Upper lobe of left lung (tissue), 6 donors: ENCODE data around the gene NR1H2. TPM values are rescaled to one million over a fixed set of nuclear protein-coding genes. Genes with fewer than 3 reads are reported as not detected.

ENCODE experiments used
- ATAC-seq, 2 donors: fragments of 200-7000 bp; cut with Tn5 transposase; one replicate each; pipeline ENCODE4 v1.9.1; 2022; ENCODE audit warnings: mild to moderate bottlenecking in 2 of 2, moderate library complexity in 2 of 2; ENCODE audit not compliant: low FRiP score in 2 of 2
- DNase-seq, 2 donors: peaks; one replicate each; pipeline ENCODE4 v3.0.0-alpha.2; 2019 to 2020
- H3K27ac ChIP-seq, 4 donors: fragments of 200-600 bp; sonication (generic); one replicate each; pipeline ENCODE4 v1.5.1; 2016 to 2019
- H3K27me3 ChIP-seq, 4 donors: fragments of 200-600 bp; sonication (generic); one replicate each; pipeline ENCODE4 v1.5.1; 2017 to 2019
- H3K36me3 ChIP-seq, 4 donors: fragments of 200-600 bp; sonication (generic); one replicate each; pipeline ENCODE4 v1.5.1; 2016 to 2019
- H3K4me1 ChIP-seq, 4 donors: fragments of 200-600 bp; sonication (generic); one replicate each; pipeline ENCODE4 v1.5.1; 2018 to 2019
- H3K4me3 ChIP-seq, 4 donors: fragments of 200-600 bp; sonication (generic); one replicate each; pipeline ENCODE4 v1.5.1; 2017 to 2019; ENCODE audit warnings: mild to moderate bottlenecking in 2 of 4, moderate library complexity in 1 of 4
- H3K9me3 ChIP-seq, 4 donors: fragments of 200-600 bp; sonication (generic); one replicate each; pipeline ENCODE4 v1.5.1; 2018 to 2019
- EP300 ChIP-seq, 4 donors: sonication (generic); formaldehyde crosslinking; IDR thresholded peaks; one replicate each; pipeline ENCODE4 v1.5.1; 2017; ENCODE audit warnings: antibody characterized with exemption in 4 of 4, control low read depth in 2 of 4
- POLR2A ChIP-seq, 4 donors: fragments of 450-650 bp; IDR thresholded peaks; one replicate each; pipeline ENCODE4 v1.5.1; 2016 to 2017; ENCODE audit warnings: antibody characterized with exemption in 4 of 4, mild to moderate bottlenecking in 2 of 4
- POLR2AphosphoS5 ChIP-seq, 2 donors: sonication (generic); formaldehyde crosslinking; IDR thresholded peaks; one replicate each; pipeline ENCODE4 v1.5.1; 2017; ENCODE audit warnings: antibody characterized with exemption in 2 of 2
- WGBS, 2 donors: methylation state at CpG; one replicate each; pipeline ENCODE4 v1.1.5; 2017 to 2018; 5-methylcytosine and 5-hydroxymethylcytosine counted together
- total RNA-seq, 6 donors: library from RNA; depleted of rRNA in 4 of 6; stranded (reverse); fragments of >200 nt in 4 of 6; gene quantifications; one replicate each; pipeline versions ENCODE4 v1.1.0 to v1.2.1, GENCODE V29; 2016 to 2021
- TF ChIP-seq, protein P1 (sequence below), 6 experiments: fragments of 450-650 bp in 4 of 6; fragments of 200-600 bp in 2 of 6; sonication (generic) in 2 of 6; IDR thresholded peaks; one replicate each; pipeline ENCODE4 v1.5.1; 2016 to 2019; ENCODE audit warnings: antibody characterized with exemption in 6 of 6
- donor health status: DM: no; HTN: no; CAD: no; lungs with moderate emphysema.
- donor health status: DM: no; HTN: yes; CAD: no; lungs with severe emphysema.

The NR1H2 gene
- total RNA-seq, 6 donors from 2014 or later, result 98.3 to 170 (median 123) TPM

DNA sequence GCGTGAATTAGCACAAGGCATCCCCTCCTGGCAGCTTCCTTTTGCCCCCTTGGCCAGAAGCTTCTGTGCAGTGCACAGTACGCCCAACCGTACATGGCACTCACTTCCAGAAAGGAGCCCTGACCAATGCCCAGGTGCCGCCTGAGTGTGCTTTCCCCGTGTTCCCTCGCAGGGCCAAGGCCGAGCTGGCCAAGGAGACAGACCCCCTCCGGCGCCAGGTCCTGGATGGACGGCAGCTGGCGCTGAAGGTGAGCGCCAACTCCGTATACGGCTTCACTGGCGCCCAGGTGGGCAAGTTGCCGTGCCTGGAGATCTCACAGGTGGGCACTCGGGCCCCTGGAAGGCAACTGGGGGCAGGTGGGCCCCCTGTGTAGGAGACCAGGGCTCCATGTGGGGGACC, 33.1 kb downstream of the NR1H2 start:
- WGBS, 2 donors, result 97% methylated on average over 17 of the region's 17 CpGs; no CpG with 5 or more reads in 1 of the 2 donors
- no peak for ATAC-seq
- no peaks in the 10 kb centered on the region for H3K27me3 ChIP-seq

DNA sequence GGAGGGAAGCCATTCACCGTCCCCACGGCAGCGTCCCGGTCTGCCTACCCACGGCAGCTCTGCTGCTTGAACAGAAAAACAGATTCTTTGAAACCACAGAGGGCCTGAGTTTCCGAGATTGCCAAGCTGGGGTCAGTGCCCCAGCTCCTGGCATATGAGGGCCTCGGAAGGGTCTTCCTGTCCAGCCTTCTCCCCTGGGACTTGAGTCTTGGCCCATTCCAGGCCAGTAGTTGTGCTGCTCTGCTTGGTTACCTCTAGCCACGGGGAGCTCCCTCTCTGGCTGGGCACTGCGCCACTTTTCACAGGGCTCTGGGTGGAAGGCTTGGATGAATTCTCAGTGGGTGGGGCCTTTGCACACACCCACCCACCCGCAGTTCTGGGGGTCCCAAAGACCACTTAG, 33.9 kb downstream of the NR1H2 start:
- H3K4me3 ChIP-seq, result no peak overlapping the region
- 92 to 93% methylated on average over 9 to 10 of the region's 10 CpGs for WGBS, 2 donors
- H3K27me3 ChIP-seq, result no peaks in the 10 kb centered on the region
- TF ChIP-seq POLR2A (IDR thresholded peaks at IDR 0.05), result no peak
- no peak for TF ChIP-seq EP300 (IDR thresholded peaks at IDR 0.05)
- TF ChIP-seq, protein P1, sequence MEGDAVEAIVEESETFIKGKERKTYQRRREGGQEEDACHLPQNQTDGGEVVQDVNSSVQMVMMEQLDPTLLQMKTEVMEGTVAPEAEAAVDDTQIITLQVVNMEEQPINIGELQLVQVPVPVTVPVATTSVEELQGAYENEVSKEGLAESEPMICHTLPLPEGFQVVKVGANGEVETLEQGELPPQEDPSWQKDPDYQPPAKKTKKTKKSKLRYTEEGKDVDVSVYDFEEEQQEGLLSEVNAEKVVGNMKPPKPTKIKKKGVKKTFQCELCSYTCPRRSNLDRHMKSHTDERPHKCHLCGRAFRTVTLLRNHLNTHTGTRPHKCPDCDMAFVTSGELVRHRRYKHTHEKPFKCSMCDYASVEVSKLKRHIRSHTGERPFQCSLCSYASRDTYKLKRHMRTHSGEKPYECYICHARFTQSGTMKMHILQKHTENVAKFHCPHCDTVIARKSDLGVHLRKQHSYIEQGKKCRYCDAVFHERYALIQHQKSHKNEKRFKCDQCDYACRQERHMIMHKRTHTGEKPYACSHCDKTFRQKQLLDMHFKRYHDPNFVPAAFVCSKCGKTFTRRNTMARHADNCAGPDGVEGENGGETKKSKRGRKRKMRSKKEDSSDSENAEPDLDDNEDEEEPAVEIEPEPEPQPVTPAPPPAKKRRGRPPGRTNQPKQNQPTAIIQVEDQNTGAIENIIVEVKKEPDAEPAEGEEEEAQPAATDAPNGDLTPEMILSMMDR (IDR thresholded peaks at IDR 0.05), result no peak
- no peak for TF ChIP-seq POLR2AphosphoS5 (IDR thresholded peaks at IDR 0.05)
- DNase-seq, result no peak
- no peak for ATAC-seq
- peaks cover 0 to 4% (median 1%) of the 10 kb centered on the region in 4 donors for H3K4me1 ChIP-seq
- H3K27ac ChIP-seq, result no peak overlapping the region
- no peaks in the 10 kb centered on the region for H3K9me3 ChIP-seq
- peaks cover 0 to 46% (median 27%) of the 10 kb centered on the region in 4 donors for H3K36me3 ChIP-seq

More for the DNA sequence above, 33.1 kb downstream of the NR1H2 start:
- Histone ChIP-seq H3K27ac (no peak overlapping the region), H3K4me1 (no peaks in the 10 kb centered on the region), H3K36me3 (peaks cover 0 to 46% (median 27%) of the 10 kb centered on the region in 4 donors), H3K4me3 (no peak overlapping the region), H3K9me3 (no peaks in the 10 kb centered on the region)
- peak in 1 of 2 donors; percentile 58 for DNase-seq
- TF ChIP-seq POLR2AphosphoS5 (IDR thresholded peaks at IDR 0.05) (no peak), POLR2A (IDR thresholded peaks at IDR 0.05) (no peak)
- TF ChIP-seq, protein P1 (IDR thresholded peaks at IDR 0.05), result no peak

DNA sequence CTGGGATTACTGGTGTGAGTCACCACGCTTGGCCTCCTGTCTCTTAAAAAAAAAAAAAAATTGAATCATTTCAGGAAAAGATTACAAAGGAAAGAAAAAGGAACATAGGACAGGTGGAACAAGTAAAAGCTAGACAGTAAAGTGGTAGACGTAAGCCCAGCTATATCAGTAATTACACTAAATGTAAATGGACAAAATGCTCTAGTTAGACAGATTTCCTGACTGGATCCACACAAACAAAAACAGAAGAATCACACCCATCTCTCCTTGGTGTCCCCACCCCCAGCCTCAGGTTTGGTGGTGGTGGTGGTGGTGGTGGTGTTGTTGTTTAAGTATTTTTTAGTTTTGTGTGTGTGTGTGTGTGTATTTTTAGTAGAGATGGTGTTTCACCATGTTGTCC, 36.2 kb downstream of the NR1H2 start:
- Histone ChIP-seq H3K4me1 (peaks cover 0 to 9% (median 5%) of the 10 kb centered on the region in 4 donors), H3K27ac (no peak overlapping the region), H3K9me3 (no peaks in the 10 kb centered on the region), H3K36me3 (peaks cover 0 to 25% (median 17%) of the 10 kb centered on the region in 4 donors), H3K27me3 (no peaks in the 10 kb centered on the region), H3K4me3 (no peak overlapping the region)
- 95 to 97% methylated on average over 2 of the region's 2 CpGs for WGBS, 2 donors
- TF ChIP-seq POLR2AphosphoS5 (IDR thresholded peaks at IDR 0.05) (no peak), POLR2A (IDR thresholded peaks at IDR 0.05) (no peak), EP300 (IDR thresholded peaks at IDR 0.05) (no peak)
- TF ChIP-seq, protein P1 (IDR thresholded peaks at IDR 0.05), result no peak
- DNase-seq (no peak), ATAC-seq (no peak)

DNA sequence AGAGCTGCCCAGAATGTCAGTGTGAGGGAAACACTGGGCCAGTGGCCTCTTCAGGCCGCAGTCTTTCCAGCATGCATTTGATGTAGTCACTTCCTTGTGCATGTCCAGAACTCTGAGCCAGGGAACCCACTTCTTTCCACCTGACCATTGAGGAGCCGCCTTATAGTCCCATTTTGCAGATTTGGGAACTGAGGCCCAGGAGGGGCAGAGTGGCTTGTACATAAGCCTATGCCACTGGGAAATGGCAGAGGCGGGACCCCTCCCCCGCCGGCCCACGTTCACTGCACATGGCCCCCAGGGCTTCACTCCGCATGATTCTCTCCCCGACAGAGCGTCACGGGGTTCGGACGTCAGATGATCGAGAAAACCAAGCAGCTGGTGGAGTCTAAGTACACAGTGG, 36.8 kb downstream of the NR1H2 start:
- Histone ChIP-seq H3K27ac (no peak overlapping the region), H3K36me3 (peaks cover 0 to 20% (median 15%) of the 10 kb centered on the region in 4 donors), H3K4me1 (peaks cover 0 to 9% (median 5%) of the 10 kb centered on the region in 4 donors), H3K9me3 (no peaks in the 10 kb centered on the region), H3K27me3 (peaks cover 0 to under 1% (median 0%) of the 10 kb centered on the region in 4 donors), H3K4me3 (no peak overlapping the region)
- DNase-seq (peak in 1 of 2 donors; percentile 71), ATAC-seq (no peak)
- TF ChIP-seq POLR2AphosphoS5 (IDR thresholded peaks at IDR 0.05) (no peak), POLR2A (IDR thresholded peaks at IDR 0.05) (no peak), EP300 (IDR thresholded peaks at IDR 0.05) (no peak)
- TF ChIP-seq, protein P1 (IDR thresholded peaks at IDR 0.05), result no peak
- WGBS, 2 donors, result 95 to 96% methylated on average over 13 of the region's 13 CpGs

DNA sequence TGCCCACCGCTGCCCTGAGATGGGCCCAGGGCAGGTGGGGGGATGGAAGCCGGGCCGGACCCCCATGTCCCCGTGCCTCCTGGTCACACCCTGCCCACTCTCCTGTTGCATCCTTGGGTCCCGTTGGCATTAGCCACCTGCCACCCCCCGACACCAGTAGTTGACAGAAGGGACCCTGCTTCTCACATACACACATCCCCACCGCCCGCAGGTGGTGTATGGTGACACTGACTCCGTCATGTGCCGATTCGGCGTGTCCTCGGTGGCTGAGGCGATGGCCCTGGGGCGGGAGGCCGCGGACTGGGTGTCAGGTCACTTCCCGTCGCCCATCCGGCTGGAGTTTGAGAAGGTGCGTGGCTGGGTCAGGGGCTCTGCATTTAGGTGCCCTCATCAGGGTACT, 37.3 kb downstream of the NR1H2 start:
- Histone ChIP-seq H3K4me1 (peaks cover 0 to 11% (median 5%) of the 10 kb centered on the region in 4 donors), H3K27ac (no peak overlapping the region), H3K36me3 (peaks cover 0 to 18% (median 14%) of the 10 kb centered on the region in 4 donors), H3K27me3 (peaks cover 0 to 5% (median 1%) of the 10 kb centered on the region in 4 donors), H3K4me3 (no peak overlapping the region), H3K9me3 (no peaks in the 10 kb centered on the region)
- TF ChIP-seq, protein P1 (IDR thresholded peaks at IDR 0.05), result no peak
- TF ChIP-seq POLR2AphosphoS5 (IDR thresholded peaks at IDR 0.05) (no peak), EP300 (IDR thresholded peaks at IDR 0.05) (no peak), POLR2A (IDR thresholded peaks at IDR 0.05) (no peak)
- WGBS, 2 donors, result 96 to 97% methylated on average over 17 to 21 of the region's 21 CpGs
- ATAC-seq (no peak), DNase-seq (peak in 1 of 2 donors; percentile 79)
